GM21717 (cell line): ENCODE measurements around the gene ZNF423.
"Not testable (repeated sequence)": the region's sequence is repeated elsewhere in the genome, so short reads cannot be mapped to it uniquely, and the experiment has no call there.

Experiments
- ATAC-seq: cut with Tn5 transposase; IDR thresholded peaks from one replicate; pipeline ENCODE4 v1.9.1; 2021; ENCODE audit warnings: mild to moderate bottlenecking, moderate library complexity; ENCODE audit not compliant: unreplicated experiment

ZNF423 gene

GRCh38 chr16:49855822-49856671 lies at the start of gene ZNF423:
Gene ZNF423, minus strand, starts transcription at chr16:49856112. Its CDS starts 338 bp downstream, at chr16:49855774.
- ATAC-seq = peak; percentile 5

GRCh38 chr16:49904348-49905062 lies 48.6 kb upstream of the ZNF423 start:
- no peak for ATAC-seq

GRCh38 chr16:49902908-49903307 lies 47.0 kb upstream of the ZNF423 start:
- ATAC-seq = no peak

GRCh38 chr16:49901711-49902110 lies 45.8 kb upstream of the ZNF423 start:
- ATAC-seq = no peak

- ATAC-seq = no peak
Observed at GRCh38 chr16:49900875-49901274, 45.0 kb upstream of the ZNF423 start.

GRCh38 chr16:49899991-49900695 lies 44.2 kb upstream of the ZNF423 start:
- ATAC-seq = no peak

- no peak for ATAC-seq
Observed at GRCh38 chr16:49896447-49896964, 40.6 kb upstream of the ZNF423 start.

- no peak for ATAC-seq
Observed at GRCh38 chr16:49890876-49891275, 35.0 kb upstream of the ZNF423 start.

GRCh38 chr16:49889725-49890397 lies 33.9 kb upstream of the ZNF423 start:
- no peak for ATAC-seq

- no peak for ATAC-seq
Observed at GRCh38 chr16:49886554-49887094, 30.7 kb upstream of the ZNF423 start.

GRCh38 chr16:49884033-49885015 lies 28.4 kb upstream of the ZNF423 start:
- no peak for ATAC-seq

- no peak for ATAC-seq
Observed at GRCh38 chr16:49883076-49884014, 27.4 kb upstream of the ZNF423 start.

- no peak for ATAC-seq
Observed at GRCh38 chr16:49881890-49882289, 26.0 kb upstream of the ZNF423 start.

GRCh38 chr16:49878540-49878939 lies 22.6 kb upstream of the ZNF423 start:
- not testable (repeated sequence) for ATAC-seq

- no peak for ATAC-seq
Observed at GRCh38 chr16:49876716-49877129, 20.8 kb upstream of the ZNF423 start.

- no peak for ATAC-seq
Observed at GRCh38 chr16:49875806-49876715, 20.1 kb upstream of the ZNF423 start.

- no peak for ATAC-seq
Observed at GRCh38 chr16:49874613-49875237, 18.8 kb upstream of the ZNF423 start.
